Keratinocyte (primary cell): Measurements from ENCODE around the gene KRTAP5-3. TPM values are rescaled to one million over a fixed set of nuclear protein-coding genes. Genes with fewer than 3 reads are reported as not detected.
"Not testable (repeated sequence)": the region's sequence is repeated elsewhere in the genome, so short reads cannot be mapped to it uniquely, and the experiment has no call there.

Experiments
- DNase-seq: peaks from one replicate; pipeline ENCODE4 v3.0.0-alpha.2; 2011; ENCODE audit warnings: low read depth, missing footprints, low spot score
- FAIRE-seq: peaks from 2 replicates; lab custom pipeline; 2011; peaks lifted over from hg19 to GRCh38; lab: Jason Lieb, UNC
- H2AFZ ChIP-seq: 2 replicates; pipeline ENCODE4 v1.6.0; 2012; ENCODE audit warnings: low read length, control low read depth, inconsistent platforms; ENCODE audit not compliant: control insufficient read depth
- H3K27ac ChIP-seq: 2 replicates; pipeline ENCODE4 v1.5.1; 2011; ENCODE audit warnings: low read length; ENCODE audit not compliant: control insufficient read depth, insufficient read depth
- H3K27me3 ChIP-seq: 3 replicates; pipeline ENCODE4 v1.6.0; 2011; ENCODE audit warnings: low read length; ENCODE audit not compliant: control insufficient read depth, insufficient read depth; ENCODE audit errors: extremely low read depth
- H3K36me3 ChIP-seq, 2 experiments: 2 replicates in 1 of 2; 3 replicates in 1 of 2; pipeline ENCODE4 v1.5.1; 2011; ENCODE audit warnings: low read length in 2 of 2, mild to moderate bottlenecking in 1 of 2; ENCODE audit not compliant: control insufficient read depth in 2 of 2, insufficient read depth in 2 of 2; ENCODE audit errors: extremely low read depth in 1 of 2
- H3K4me1 ChIP-seq: 3 replicates; pipeline ENCODE4 v1.5.1; 2011; ENCODE audit warnings: low read length; ENCODE audit not compliant: control insufficient read depth, insufficient read depth; ENCODE audit errors: extremely low read depth
- H3K4me2 ChIP-seq: 3 replicates; pipeline ENCODE4 v1.6.0; 2011; ENCODE audit warnings: low read depth, low read length; ENCODE audit not compliant: control insufficient read depth, insufficient read depth; ENCODE audit errors: extremely low read depth
- H3K4me3 ChIP-seq, 3 experiments: fragments of 200-600 bp in 1 of 3; sonication (generic) in 1 of 3; 2 replicates in 2 of 3; 3 replicates in 1 of 3; pipeline ENCODE4 v1.5.1; 2011 to 2016; ENCODE audit warnings: low read length in 3 of 3, mild to moderate bottlenecking in 3 of 3, control low read depth in 2 of 3, inconsistent platforms in 1 of 3, low read depth in 1 of 3, mixed read lengths in 1 of 3, mixed run types in 1 of 3, moderate library complexity in 1 of 3; ENCODE audit not compliant: control insufficient read depth in 2 of 3, insufficient read depth in 2 of 3; ENCODE audit errors: extremely low read depth in 1 of 3
- H3K79me2 ChIP-seq: 2 replicates; pipeline ENCODE4 v1.6.0; 2012; ENCODE audit warnings: low read length; ENCODE audit not compliant: control insufficient read depth, insufficient read depth
- H3K9ac ChIP-seq: 3 replicates; pipeline ENCODE4 v1.6.0; 2011; ENCODE audit warnings: low read length; ENCODE audit not compliant: control insufficient read depth, insufficient read depth; ENCODE audit errors: extremely low read depth
- H3K9me1 ChIP-seq: 3 replicates; pipeline ENCODE4 v1.6.0; 2011; ENCODE audit warnings: low read length; ENCODE audit not compliant: control insufficient read depth, insufficient read depth; ENCODE audit errors: extremely low read depth
- H3K9me3 ChIP-seq: 2 replicates; pipeline ENCODE4 v1.5.1; 2012; ENCODE audit warnings: low read depth, low read length; ENCODE audit not compliant: control insufficient read depth
- H4K20me1 ChIP-seq: 3 replicates; pipeline ENCODE4 v1.6.0; 2011; ENCODE audit warnings: low read length; ENCODE audit not compliant: control insufficient read depth, insufficient read depth; ENCODE audit errors: extremely low read depth
- EZH2 ChIP-seq: IDR thresholded peaks from one replicate; pipeline ENCODE4 v1.6.1; 2012; ENCODE audit warnings: inconsistent platforms, mild to moderate bottlenecking, low read length, moderate library complexity
- dilution Hi-C: fragments of 300-500 bp; cut with MboI; formaldehyde crosslinking; loops from one replicate; pipeline ENCODE4 v1.7.0; 2020; ENCODE audit warnings: low sequenced_read_pairs; ENCODE audit not compliant: extremely low pct_ligation_motif_present
- polyA plus RNA-seq, 5 experiments: library from polyadenylated mRNA; depleted of rRNA in 3 of 5; stranded (reverse) in 3 of 5; stranded (forward) in 1 of 5; unstranded in 1 of 5; fragments of >200 nt; gene quantifications; 1 replicate in 1 of 5; 2 replicates in 3 of 5; 3 replicates in 1 of 5; pipeline versions ENCODE4 v1.2.1 to v1.2.3, GENCODE V29; 2011 to 2012; ENCODE audit warnings: missing spikeins in 2 of 5, low read depth in 1 of 5, low replicate concordance in 1 of 5
- TF ChIP-seq, protein P1 (sequence below), 3 experiments: IDR thresholded peaks in 1 of 3; conservative IDR thresholded peaks in 1 of 3; optimal IDR thresholded peaks in 1 of 3; 2 replicates in 2 of 3; 3 replicates in 1 of 3; pipeline versions ENCODE3 to v1.5.1; 2011; ENCODE audit warnings: low read length in 3 of 3, mild to moderate bottlenecking in 3 of 3, moderate library complexity in 2 of 3, control low read depth in 1 of 3, inconsistent platforms in 1 of 3; ENCODE audit not compliant: insufficient read depth in 2 of 3; ENCODE audit errors: extremely low read depth in 1 of 3

The KRTAP5-3 gene
- polyA plus RNA-seq, 1 donor (not counting 4 experiments of a cell fraction or from before 2014, with no cell fraction given), result not detected

- H3K4me3 ChIP-seq, H3K9ac ChIP-seq, H3K9me3 ChIP-seq, H3K27me3 ChIP-seq, dilution Hi-C loops, H4K20me1 ChIP-seq, FAIRE-seq, DNase-seq, H3K36me3 ChIP-seq, H3K9me1 ChIP-seq, H3K4me1 ChIP-seq, H2AFZ ChIP-seq, H3K4me2 ChIP-seq, H3K79me2 ChIP-seq, H3K27ac ChIP-seq: not testable (repeated sequence)
Observed at GRCh38 chr11:1595994-1596575, 12.2 kb downstream of the KRTAP5-3 start.

DNA sequence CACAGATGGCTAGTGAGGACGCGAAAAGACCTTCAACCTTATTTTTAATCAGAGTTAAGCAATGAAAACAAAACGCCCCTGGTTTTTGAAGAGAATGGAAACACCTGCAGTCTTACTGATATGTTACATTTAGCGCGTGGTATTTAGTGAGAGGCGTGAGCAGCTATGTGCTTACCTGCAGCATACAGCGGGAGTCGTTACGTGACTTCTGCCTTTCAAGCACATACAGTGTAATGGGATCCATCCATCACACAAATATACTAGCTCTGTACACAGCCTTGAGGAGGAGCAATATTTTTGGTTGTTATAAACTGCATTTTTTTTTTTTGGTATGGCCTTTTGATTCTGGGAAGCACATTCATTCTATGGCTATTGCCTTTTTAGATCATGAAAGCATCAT lies 15.6 kb downstream of the KRTAP5-3 start:
- dilution Hi-C loops, result no loop called here
- H4K20me1 ChIP-seq, result no peaks in the 10 kb centered on the region
- no peak for FAIRE-seq

More for the DNA sequence above, 15.6 kb downstream of the KRTAP5-3 start:
- no peaks in the 10 kb centered on the region for H3K79me2 ChIP-seq
- TF ChIP-seq, protein P1, sequence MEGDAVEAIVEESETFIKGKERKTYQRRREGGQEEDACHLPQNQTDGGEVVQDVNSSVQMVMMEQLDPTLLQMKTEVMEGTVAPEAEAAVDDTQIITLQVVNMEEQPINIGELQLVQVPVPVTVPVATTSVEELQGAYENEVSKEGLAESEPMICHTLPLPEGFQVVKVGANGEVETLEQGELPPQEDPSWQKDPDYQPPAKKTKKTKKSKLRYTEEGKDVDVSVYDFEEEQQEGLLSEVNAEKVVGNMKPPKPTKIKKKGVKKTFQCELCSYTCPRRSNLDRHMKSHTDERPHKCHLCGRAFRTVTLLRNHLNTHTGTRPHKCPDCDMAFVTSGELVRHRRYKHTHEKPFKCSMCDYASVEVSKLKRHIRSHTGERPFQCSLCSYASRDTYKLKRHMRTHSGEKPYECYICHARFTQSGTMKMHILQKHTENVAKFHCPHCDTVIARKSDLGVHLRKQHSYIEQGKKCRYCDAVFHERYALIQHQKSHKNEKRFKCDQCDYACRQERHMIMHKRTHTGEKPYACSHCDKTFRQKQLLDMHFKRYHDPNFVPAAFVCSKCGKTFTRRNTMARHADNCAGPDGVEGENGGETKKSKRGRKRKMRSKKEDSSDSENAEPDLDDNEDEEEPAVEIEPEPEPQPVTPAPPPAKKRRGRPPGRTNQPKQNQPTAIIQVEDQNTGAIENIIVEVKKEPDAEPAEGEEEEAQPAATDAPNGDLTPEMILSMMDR (optimal IDR thresholded peaks at IDR 0.05 in 1 of 3, IDR thresholded peaks at IDR 0.05 in 1 of 3, conservative IDR thresholded peaks at IDR 0.05 in 1 of 3; ENCODE audit: extremely low read depth in 1 of 3, insufficient read depth in 2 of 3, low read length in 3 of 3), result no peak
- no peak for TF ChIP-seq EZH2
- H3K9me3 ChIP-seq, result no peaks in the 10 kb centered on the region
- H3K27me3 ChIP-seq, result peaks cover 5% of the 10 kb centered on the region
- H3K9me1 ChIP-seq, result no peaks in the 10 kb centered on the region
- H2AFZ ChIP-seq, result no peak overlapping the region
- H3K4me3 ChIP-seq, result no peak overlapping the region
- peaks cover 5% of the 10 kb centered on the region for H3K4me1 ChIP-seq
- DNase-seq, result no peak
- no peak overlapping the region for H3K4me2 ChIP-seq
- no peak overlapping the region for H3K27ac ChIP-seq
- no peak overlapping the region for H3K9ac ChIP-seq
- H3K36me3 ChIP-seq, result no peaks in the 10 kb centered on the region
